Small intestine (tissue), 7 donors: ENCODE data around the gene MAML2. TPM values are rescaled to one million over a fixed set of nuclear protein-coding genes. Genes with fewer than 3 reads are reported as not detected.

Experiments
- DNase-seq, 2 donors: peaks; one replicate each; pipeline versions ENCODE4 v3.0.0 to v3.0.0-alpha.2; 2013
- FAIRE-seq: peaks from 2 replicates; lab custom pipeline; 2012; peaks lifted over from hg19 to GRCh38; lab: Jason Lieb, UNC
- H3K27ac ChIP-seq, 3 donors: one replicate each; pipeline ENCODE4 v1.5.1; 2013; ENCODE audit warnings: low read length in 2 of 3, mild to moderate bottlenecking in 2 of 3, control low read depth in 1 of 3, inconsistent platforms in 1 of 3, low read depth in 1 of 3, moderate library complexity in 1 of 3
- H3K27me3 ChIP-seq, 3 donors: one replicate each; pipeline ENCODE4 v1.6.1; 2013; ENCODE audit warnings: low read length in 3 of 3, inconsistent platforms in 1 of 3; ENCODE audit not compliant: control insufficient read depth in 3 of 3, insufficient read depth in 3 of 3
- H3K36me3 ChIP-seq, 3 donors: one replicate each; pipeline ENCODE4 v1.6.1; 2013; ENCODE audit warnings: low read length in 3 of 3, inconsistent platforms in 1 of 3, low read depth in 1 of 3, mild to moderate bottlenecking in 1 of 3, moderate library complexity in 1 of 3; ENCODE audit not compliant: control insufficient read depth in 3 of 3, insufficient read depth in 2 of 3
- H3K4me1 ChIP-seq, 3 donors: one replicate each; pipeline ENCODE4 v1.6.1; 2013; ENCODE audit warnings: low read length in 2 of 3, inconsistent platforms in 1 of 3, low read depth in 1 of 3, mild to moderate bottlenecking in 1 of 3, moderate library complexity in 1 of 3; ENCODE audit not compliant: control insufficient read depth in 3 of 3, insufficient read depth in 2 of 3
- H3K4me3 ChIP-seq, 3 donors: one replicate each; pipeline ENCODE4 v1.5.1; 2013; ENCODE audit warnings: low read length in 3 of 3, control low read depth in 1 of 3, inconsistent platforms in 1 of 3, low read depth in 1 of 3, mild to moderate bottlenecking in 1 of 3, moderate library complexity in 1 of 3
- H3K9me3 ChIP-seq, 2 donors: one replicate each; pipeline ENCODE4 v1.6.1; 2013; ENCODE audit warnings: low read depth in 1 of 2, low read length in 1 of 2; ENCODE audit not compliant: control insufficient read depth in 2 of 2, insufficient read depth in 1 of 2
- WGBS, 3 donors: extraction: QIAGEN DNeasy Blood & Tissue Kit; methylation state at CpG; one replicate each; pipeline ENCODE4 v1.1.7; 2013; 5-methylcytosine and 5-hydroxymethylcytosine counted together
- polyA plus RNA-seq, 4 donors: library from polyadenylated mRNA; stranded (reverse) in 3 of 4; unstranded in 1 of 4; fragments of 200-250 nt in 3 of 4; fragments of 120-200 nt in 1 of 4; gene quantifications; one replicate each; pipeline versions ENCODE4 v1.2.1 to v1.2.3, GENCODE V29; 2013
- donor health status: healthy with polysubstance abuse.
- donor health status: control.
- donor health status: control.
- donor health status: Bipolar disorder and iron deficiency.
- donor health status: healthy.

MAML2 gene
- polyA plus RNA-seq, 4 donors, result 0.45 to 11.6 (median 1.6) TPM

DNA sequence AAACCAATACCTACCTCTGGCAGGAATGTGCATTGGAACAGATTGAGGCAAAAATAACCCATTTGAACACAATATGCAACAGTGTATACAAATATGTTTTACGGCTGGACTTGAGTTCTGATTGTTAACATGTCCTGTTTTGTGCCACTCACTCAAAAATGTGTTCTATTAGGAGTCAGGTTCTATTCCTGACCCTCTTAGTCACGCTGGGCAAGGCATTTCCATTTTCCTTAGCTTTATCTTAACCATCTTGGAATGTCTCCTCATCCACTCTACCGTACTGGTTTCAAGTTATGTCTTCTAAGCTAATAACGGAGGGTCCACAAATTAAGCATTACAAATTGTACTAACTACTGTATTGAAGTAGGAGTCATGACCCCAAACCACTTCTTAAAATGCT lies 78.6 kb downstream of the MAML2 start:
- no peaks in the 10 kb centered on the region for H3K27me3 ChIP-seq
- peaks cover 2 to 16% (median 3%) of the 10 kb centered on the region in 3 donors for H3K4me1 ChIP-seq
- H3K36me3 ChIP-seq, result peaks cover 0 to 7% (median 0%) of the 10 kb centered on the region in 3 donors
- no peak overlapping the region for H3K27ac ChIP-seq
- 82 to 94% (median 90%) methylated on average over 4 of the region's 4 CpGs for WGBS, 3 donors
- no peak overlapping the region for H3K4me3 ChIP-seq
- no peak for DNase-seq
- no peaks in the 10 kb centered on the region for H3K9me3 ChIP-seq
- FAIRE-seq, result no peak

- peak overlapping the region in 1 of 3 donors; percentile 55 for H3K27ac ChIP-seq
- peaks cover 0 to 7% (median 0%) of the 10 kb centered on the region in 3 donors for H3K36me3 ChIP-seq
- DNase-seq (no peak), FAIRE-seq (no peak)
- H3K4me3 ChIP-seq, result no peak overlapping the region
- peaks cover 2 to 21% (median 13%) of the 10 kb centered on the region in 3 donors for H3K4me1 ChIP-seq
- H3K9me3 ChIP-seq, result no peaks in the 10 kb centered on the region
- no peaks in the 10 kb centered on the region for H3K27me3 ChIP-seq
Measured at GRCh38 chr11:96263238-96263763, 79.7 kb downstream of the MAML2 start.

GRCh38 chr11:96260532-96260931 lies 82.5 kb downstream of the MAML2 start:
- peaks cover 2 to 22% (median 22%) of the 10 kb centered on the region in 3 donors for H3K4me1 ChIP-seq
- H3K36me3 ChIP-seq, result peaks cover 0 to 2% (median 0%) of the 10 kb centered on the region in 3 donors
- no peak for FAIRE-seq
- H3K9me3 ChIP-seq, result no peaks in the 10 kb centered on the region
- H3K27ac ChIP-seq, result no peak overlapping the region
- 89 to 92% (median 92%) methylated on average over 2 of the region's 2 CpGs for WGBS, 3 donors
- H3K27me3 ChIP-seq, result no peaks in the 10 kb centered on the region
- DNase-seq, result no peak
- no peak overlapping the region for H3K4me3 ChIP-seq

DNA sequence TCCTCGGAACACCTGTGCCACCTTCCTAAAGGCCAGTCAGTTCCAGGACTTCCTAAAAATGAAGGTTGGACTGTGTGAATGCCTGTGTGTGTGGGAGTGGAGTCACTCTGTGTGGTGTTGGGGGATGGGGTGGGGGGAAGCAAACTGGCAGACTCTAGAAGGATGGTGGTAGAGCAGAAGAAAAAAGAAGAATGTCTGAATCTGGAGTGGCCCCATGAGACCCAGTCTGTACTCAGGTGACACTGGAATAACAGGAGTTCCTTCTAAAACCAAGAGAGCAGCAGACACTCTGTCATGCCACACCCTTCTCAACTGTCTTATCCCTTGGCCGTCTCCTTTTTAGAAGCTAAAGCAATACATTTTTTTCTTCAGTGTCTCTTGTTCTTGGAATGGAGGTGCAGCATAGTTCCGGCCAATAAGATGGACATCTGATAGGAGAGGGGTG lies 82.9 kb downstream of the MAML2 start:
- FAIRE-seq (no peak), DNase-seq (peak in 1 of 2 donors; percentile 42)
- 26 to 72% (median 49%) methylated on average over 3 of the region's 3 CpGs for WGBS, 3 donors
- Histone ChIP-seq H3K4me3 (no peak overlapping the region), H3K27me3 (no peaks in the 10 kb centered on the region), H3K27ac (peak overlapping the region in 1 of 3 donors; percentile 24), H3K9me3 (no peaks in the 10 kb centered on the region), H3K4me1 (peaks cover 2 to 22% (median 22%) of the 10 kb centered on the region in 3 donors), H3K36me3 (no peaks in the 10 kb centered on the region)

DNA sequence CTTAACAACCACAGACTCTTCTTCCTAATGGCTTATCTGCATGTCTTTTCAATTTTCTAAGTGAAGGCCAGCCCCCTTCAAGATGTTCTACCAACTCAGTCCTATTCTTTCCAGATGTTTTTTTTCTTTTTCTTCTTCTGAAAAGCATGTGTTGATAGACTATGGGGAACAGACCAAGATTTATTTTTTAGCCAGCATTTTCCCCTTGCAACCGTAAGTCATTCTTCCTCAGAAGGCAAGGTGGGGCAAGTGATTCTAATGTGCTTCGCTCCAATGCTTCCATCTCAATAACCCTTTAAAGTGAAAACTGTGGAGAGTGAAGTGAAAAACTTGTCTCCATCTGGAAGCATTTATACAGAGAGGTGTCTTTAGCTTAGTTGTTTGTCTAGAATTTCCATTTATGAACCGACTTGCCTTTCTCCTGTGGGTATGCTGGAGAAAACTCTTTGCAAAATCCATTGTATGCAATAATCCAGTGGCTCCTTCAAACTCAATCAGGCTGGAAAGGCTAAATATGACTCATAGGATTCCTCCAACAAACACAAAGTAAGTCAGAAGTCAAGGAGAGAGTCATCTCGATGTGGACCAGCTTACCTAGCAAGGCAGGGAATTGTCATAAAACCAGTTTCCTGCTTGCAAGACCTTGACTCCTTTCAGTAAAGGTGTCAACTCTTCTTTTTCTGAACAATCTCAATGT lies 83.7 kb downstream of the MAML2 start:
- H3K9me3 ChIP-seq, result no peaks in the 10 kb centered on the region
- 58 to 60% (median 58%) methylated on average over 4 of the region's 4 CpGs for WGBS, 3 donors
- DNase-seq (peak; percentile 43 to 66), FAIRE-seq (no peak)
- peaks cover 2 to 22% (median 22%) of the 10 kb centered on the region in 3 donors for H3K4me1 ChIP-seq
- peak overlapping the region; percentile 8 to 92 (median 24) for H3K27ac ChIP-seq
- H3K4me3 ChIP-seq, result no peak overlapping the region
- H3K27me3 ChIP-seq, result no peaks in the 10 kb centered on the region
- H3K36me3 ChIP-seq, result no peaks in the 10 kb centered on the region

- Histone ChIP-seq H3K27ac (peak overlapping the region; percentile 24 to 92 (median 71)), H3K9me3 (no peaks in the 10 kb centered on the region), H3K4me1 (peaks cover 2 to 22% (median 22%) of the 10 kb centered on the region in 3 donors), H3K36me3 (no peaks in the 10 kb centered on the region), H3K4me3 (no peak overlapping the region), H3K27me3 (no peaks in the 10 kb centered on the region)
- 43 to 64% (median 47%) methylated on average over 4 of the region's 4 CpGs for WGBS, 3 donors
- DNase-seq, result peak in 1 of 2 donors; percentile 31
- FAIRE-seq, result no peak
Measured at GRCh38 chr11:96257972-96258934, 84.7 kb downstream of the MAML2 start.

- H3K36me3 ChIP-seq, result no peaks in the 10 kb centered on the region
- H3K9me3 ChIP-seq, result no peaks in the 10 kb centered on the region
- no peaks in the 10 kb centered on the region for H3K27me3 ChIP-seq
- FAIRE-seq, result no peak
- no peak for DNase-seq
- H3K27ac ChIP-seq, result peak overlapping the region in 1 of 3 donors; percentile 36
- H3K4me1 ChIP-seq, result peaks cover 2 to 22% (median 22%) of the 10 kb centered on the region in 3 donors
- no peak overlapping the region for H3K4me3 ChIP-seq
Measured at GRCh38 chr11:96257036-96257435, 86.0 kb downstream of the MAML2 start.
